Breast epithelium (tissue), 4 donors: ENCODE data around the gene PTPRN2. TPM values are rescaled to one million over a fixed set of nuclear protein-coding genes. Genes with fewer than 3 reads are reported as not detected.

ENCODE experiments used
- DNase-seq, 2 donors: peaks; one replicate each; pipeline ENCODE4 v3.0.0-alpha.2; 2019; ENCODE audit warnings: low spot score in 2 of 2
- H3K27ac ChIP-seq, 2 donors: fragments of 200-600 bp; sonication (generic) in 1 of 2; one replicate each; pipeline ENCODE4 v1.5.1; 2016 to 2019; ENCODE audit warnings: mild to moderate bottlenecking in 1 of 2
- H3K27me3 ChIP-seq, 2 donors: fragments of 200-600 bp; sonication (generic) in 1 of 2; one replicate each; pipeline versions ENCODE4 v1.5.1 to v1.6.0; 2017 to 2019; ENCODE audit warnings: control low read depth in 1 of 2, mild to moderate bottlenecking in 1 of 2
- H3K36me3 ChIP-seq: fragments of 200-600 bp; one replicate; pipeline ENCODE4 v1.5.1; 2019
- H3K4me1 ChIP-seq, 2 donors: fragments of 200-600 bp; sonication (generic); one replicate each; pipeline ENCODE4 v1.5.1; 2016 to 2019; ENCODE audit warnings: control low read depth in 1 of 2
- H3K4me3 ChIP-seq, 3 donors: fragments of 200-600 bp; sonication (generic); 1 replicate in 2 of 3; 2 replicates in 1 of 3; pipeline ENCODE4 v1.5.1; 2016 to 2019; ENCODE audit warnings: mild to moderate bottlenecking in 3 of 3, moderate library complexity in 2 of 3
- H3K9me3 ChIP-seq, 2 donors: fragments of 200-600 bp; sonication (generic) in 1 of 2; one replicate each; pipeline ENCODE4 v1.5.1; 2016 to 2019; ENCODE audit warnings: control low read depth in 1 of 2
- CTCF ChIP-seq, 3 donors: fragments of 450-650 bp; IDR thresholded peaks; one replicate each; pipeline ENCODE4 v1.5.1; 2016 to 2017; ENCODE audit warnings: antibody characterized with exemption in 3 of 3, mild to moderate bottlenecking in 3 of 3, moderate library complexity in 3 of 3
- POLR2A ChIP-seq: fragments of 450-650 bp; IDR thresholded peaks from one replicate; pipeline ENCODE4 v1.6.1; 2016; ENCODE audit warnings: antibody characterized with exemption, mild to moderate bottlenecking, moderate library complexity
- POLR2AphosphoS5 ChIP-seq, 3 donors: sonication (generic); formaldehyde crosslinking; IDR thresholded peaks; one replicate each; pipeline ENCODE4 v1.6.1; 2017; ENCODE audit warnings: antibody characterized with exemption in 3 of 3
- intact Hi-C: fragments of 100-400 bp; cut with DNase I; formaldehyde crosslinking; loops from one replicate; pipeline ENCODE4 v1.15.1; 2023; ENCODE audit warnings: low total_unique reads
- total RNA-seq, 3 donors: library from RNA; depleted of rRNA; stranded (reverse); fragments of >200 nt; gene quantifications; one replicate each; pipeline ENCODE4 v1.1.0, GENCODE V29; 2016

Gene PTPRN2
- total RNA-seq, 3 donors from 2014 or later: 1.6 to 2.2 (median 2.2) TPM

DNA sequence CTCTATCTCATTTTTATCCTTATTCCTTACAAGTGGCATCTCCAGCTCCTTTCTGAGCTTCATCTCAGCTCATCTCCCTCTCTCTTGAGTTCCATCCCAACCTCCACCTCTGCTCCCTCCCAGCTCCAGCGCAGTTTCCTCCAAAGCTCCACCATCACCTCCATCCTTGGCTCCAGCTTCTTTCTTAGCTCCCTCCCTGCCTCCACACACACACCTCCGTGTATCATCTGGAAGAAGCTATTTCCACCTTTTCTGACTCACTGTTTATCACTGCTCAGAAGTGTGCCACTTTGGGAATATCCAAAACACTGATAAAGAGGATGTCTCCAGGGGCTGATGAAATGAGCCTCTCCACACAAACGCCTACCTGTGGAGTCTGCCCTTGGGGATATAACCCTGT lies 481.4 kb downstream of the PTPRN2 start:
- DNase-seq: no peak
- Histone ChIP-seq H3K4me3 (no peak overlapping the region), H3K4me1 (no peaks in the 10 kb centered on the region), H3K27me3 (peaks cover 0 to 3% of the 10 kb centered on the region in 2 donors), H3K36me3 (no peaks in the 10 kb centered on the region), H3K27ac (no peak overlapping the region), H3K9me3 (peaks cover 0 to 17% of the 10 kb centered on the region in 2 donors)
- TF ChIP-seq POLR2AphosphoS5 (IDR thresholded peaks at IDR 0.05) (no peak), CTCF (IDR thresholded peaks at IDR 0.05) (no peak), POLR2A (no peak)
- intact Hi-C loops: no loop called here

DNA sequence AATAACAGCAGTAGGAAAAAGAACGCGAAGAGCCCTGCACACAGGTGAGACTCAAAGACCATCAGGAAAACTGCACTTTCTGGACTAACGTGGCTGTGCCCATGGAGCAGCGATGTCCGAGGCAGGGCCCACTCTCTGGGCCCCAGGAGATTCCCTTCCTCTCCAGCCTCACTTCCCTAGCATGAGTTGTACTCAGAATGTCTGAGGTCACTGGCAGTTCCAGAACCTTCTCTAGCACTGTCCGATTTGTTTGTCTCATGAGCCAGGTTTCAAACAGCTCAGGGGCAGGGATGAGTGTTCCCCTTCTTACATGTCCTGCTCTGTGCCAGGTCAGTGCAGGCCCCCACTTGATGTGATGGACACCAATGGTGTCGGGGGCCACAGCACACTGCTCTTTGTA lies 484.2 kb downstream of the PTPRN2 start:
- DNase-seq: no peak
- peaks cover 0 to 3% of the 10 kb centered on the region in 2 donors for H3K27me3 ChIP-seq
- no peaks in the 10 kb centered on the region for H3K36me3 ChIP-seq
- no peak overlapping the region for H3K4me3 ChIP-seq
- intact Hi-C loops: no loop called here
- H3K4me1 ChIP-seq: no peaks in the 10 kb centered on the region
- no peak overlapping the region for H3K27ac ChIP-seq
- no peak for TF ChIP-seq CTCF (IDR thresholded peaks at IDR 0.05)
- TF ChIP-seq POLR2A: no peak
- TF ChIP-seq POLR2AphosphoS5 (IDR thresholded peaks at IDR 0.05): no peak
- peaks cover 1 to 17% of the 10 kb centered on the region in 2 donors for H3K9me3 ChIP-seq

- peaks cover 6 to 17% of the 10 kb centered on the region in 2 donors for H3K9me3 ChIP-seq
- no peak for DNase-seq
- no peak overlapping the region for H3K4me3 ChIP-seq
- peaks cover 0 to 3% of the 10 kb centered on the region in 2 donors for H3K27me3 ChIP-seq
- TF ChIP-seq CTCF (IDR thresholded peaks at IDR 0.05) (no peak), POLR2A (no peak), POLR2AphosphoS5 (IDR thresholded peaks at IDR 0.05) (no peak)
- H3K4me1 ChIP-seq: no peaks in the 10 kb centered on the region
- no peak overlapping the region for H3K27ac ChIP-seq
- H3K36me3 ChIP-seq: no peaks in the 10 kb centered on the region
- intact Hi-C loops: no loop called here
These were observed 484.7 kb downstream of the PTPRN2 start for GRCh38 chr7:158102897-158103296.

DNA sequence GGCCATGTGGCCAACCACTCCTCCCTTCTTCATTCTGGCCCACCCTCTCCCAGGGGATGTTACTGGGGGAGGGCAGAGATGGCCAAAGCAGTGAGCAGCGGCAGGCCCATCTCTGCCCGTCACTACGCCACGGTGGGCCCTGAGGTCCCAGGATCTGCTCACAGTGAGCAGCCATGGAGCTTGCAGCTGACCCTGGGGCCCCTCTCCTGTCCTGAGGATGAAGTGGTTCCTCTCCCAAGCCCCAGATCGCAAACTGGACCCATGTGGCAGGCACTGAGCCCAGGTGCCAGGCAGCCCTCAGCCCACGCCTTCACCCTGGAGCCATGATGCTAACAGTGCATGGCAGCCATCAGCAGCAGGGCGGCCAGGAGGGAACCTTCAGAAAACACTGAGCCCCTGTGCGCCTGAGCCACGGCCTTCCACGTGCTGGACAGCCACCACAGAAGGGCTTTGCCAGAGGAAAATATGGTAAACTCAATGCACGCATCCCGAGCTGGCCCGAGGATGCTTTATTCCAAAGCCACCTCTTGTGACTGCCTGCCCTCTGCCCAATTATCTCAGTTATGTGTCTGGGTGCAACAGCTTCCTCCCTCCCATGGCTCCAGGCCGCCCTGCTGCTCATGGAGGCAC lies 485.7 kb downstream of the PTPRN2 start:
- Histone ChIP-seq H3K27me3 (peaks cover 0 to 3% of the 10 kb centered on the region in 2 donors), H3K9me3 (peaks cover 12 to 17% of the 10 kb centered on the region in 2 donors), H3K36me3 (no peaks in the 10 kb centered on the region), H3K4me1 (no peaks in the 10 kb centered on the region), H3K27ac (no peak overlapping the region), H3K4me3 (no peak overlapping the region)
- intact Hi-C loops: no loop called here
- TF ChIP-seq POLR2A (no peak), POLR2AphosphoS5 (IDR thresholded peaks at IDR 0.05) (no peak), CTCF (IDR thresholded peaks at IDR 0.05) (no peak)
- DNase-seq: no peak

DNA sequence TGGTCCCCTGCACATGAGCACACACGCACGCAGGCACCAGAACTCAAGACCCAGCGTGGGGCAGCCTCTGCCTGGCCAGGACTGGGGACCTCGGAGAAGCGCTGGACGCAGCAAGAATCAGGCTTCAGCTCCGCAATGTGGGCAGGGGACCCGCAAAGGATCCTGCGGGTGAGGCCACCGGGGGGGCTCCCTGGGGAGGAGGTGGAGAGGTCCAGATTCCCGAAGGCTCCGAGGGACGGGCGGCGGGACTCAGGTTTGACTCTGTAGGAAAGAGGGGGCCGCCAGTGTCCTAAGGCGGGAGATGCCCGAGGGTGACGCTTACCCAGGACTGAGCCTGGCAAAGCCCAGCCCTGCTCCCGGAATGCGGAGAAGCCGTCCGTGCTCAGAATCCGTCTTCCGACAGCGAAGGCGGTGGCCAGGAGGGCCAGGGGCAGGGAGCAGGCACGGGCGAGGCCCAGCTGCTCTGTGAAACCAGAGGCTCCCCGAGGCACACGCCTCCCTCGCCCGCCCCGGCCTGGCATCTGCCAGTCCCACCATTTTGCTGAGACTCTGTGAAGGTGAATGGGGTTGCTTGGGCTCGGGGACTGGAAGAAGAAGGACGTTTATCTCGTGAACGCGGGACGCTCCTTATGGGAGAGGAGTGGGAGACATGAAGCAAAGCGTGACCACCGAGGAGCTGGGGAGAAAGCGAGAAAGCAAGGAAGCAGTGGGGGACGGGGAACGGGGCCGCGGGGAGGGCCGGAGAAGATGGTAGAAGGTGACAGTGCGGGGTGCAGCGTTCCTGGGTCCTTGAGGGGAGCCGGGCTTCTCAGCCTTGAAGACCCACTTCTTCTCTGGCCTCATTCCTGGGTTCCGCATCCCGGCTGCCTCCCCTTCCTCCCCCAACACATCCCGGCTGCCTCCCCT lies 489.2 kb downstream of the PTPRN2 start:
- Histone ChIP-seq H3K4me1 (no peaks in the 10 kb centered on the region), H3K27me3 (peaks cover 0 to 3% of the 10 kb centered on the region in 2 donors), H3K36me3 (no peaks in the 10 kb centered on the region), H3K4me3 (no peak overlapping the region), H3K27ac (no peak overlapping the region), H3K9me3 (peaks cover 5 to 12% of the 10 kb centered on the region in 2 donors)
- intact Hi-C loops: no loop called here
- no peak for TF ChIP-seq CTCF (IDR thresholded peaks at IDR 0.05)
- TF ChIP-seq POLR2AphosphoS5 (IDR thresholded peaks at IDR 0.05): no peak
- no peak for TF ChIP-seq POLR2A
- DNase-seq: no peak
